Hepatocyte (in vitro differentiated cells): ENCODE results near the gene NXN.

ENCODE experiments used
- CTCF ChIP-seq: fragments of 200-600 bp; sonication (generic); IDR thresholded peaks from 2 replicates; pipeline ENCODE4 v1.5.1; 2016; ENCODE audit warnings: antibody characterized with exemption, mild to moderate bottlenecking; ENCODE audit not compliant: poor library complexity
- EZH2 ChIP-seq: fragments of 200-600 bp; sonication (generic); IDR thresholded peaks from 2 replicates; pipeline ENCODE4 v1.6.1; 2016; ENCODE audit warnings: antibody characterized with exemption, mild to moderate bottlenecking, borderline replicate concordance

GRCh38 chr17:951325-952132, 28.0 kb downstream of the NXN start:
- no peak for TF ChIP-seq CTCF
- no peak for TF ChIP-seq EZH2
